ENCODE data around the gene FNDC3B. TPM values are rescaled to one million over a fixed set of nuclear protein-coding genes. Genes with fewer than 3 reads are reported as not detected.

The FNDC3B gene
- polyA plus RNA-seq, 2 of the 4 experiments (the other 2 are of a cell fraction) = 29.5 to 33.6 TPM

- Histone ChIP-seq H3K4me3 (no peak overlapping the region), H3K4me1 (peaks cover 95% of the 10 kb centered on the region), H3K27ac (peak overlapping the region; percentile 98), H3K9me3 (peaks cover 12% of the 10 kb centered on the region; the same call in 1 of the 3 replicates), H3K4me2 (peak overlapping the region; percentile 81)
- POLR2A ChIA-PET = interaction anchor here (3.0 kb wide), 1 partner anchor 8 kb away, joined by 24 read pairs; no protein-coding TSS in a partner anchor
- peak; percentile 83; the same call in 1 of the 2 replicates for TF ChIP-seq HOXB5 (CRISPR knock-in tag; IDR thresholded peaks at IDR 0.05)
- TF ChIP-seq FOSB (CRISPR knock-in tag; IDR thresholded peaks at IDR 0.05) = 0 out of 2 replicates have a peak, but pooled peaks have one; percentile 64
- no peak for TF ChIP-seq NFE2L2 (conservative IDR thresholded peaks at IDR 0.05; ENCODE audit: low read length)
- TF ChIP-seq, protein P1, sequence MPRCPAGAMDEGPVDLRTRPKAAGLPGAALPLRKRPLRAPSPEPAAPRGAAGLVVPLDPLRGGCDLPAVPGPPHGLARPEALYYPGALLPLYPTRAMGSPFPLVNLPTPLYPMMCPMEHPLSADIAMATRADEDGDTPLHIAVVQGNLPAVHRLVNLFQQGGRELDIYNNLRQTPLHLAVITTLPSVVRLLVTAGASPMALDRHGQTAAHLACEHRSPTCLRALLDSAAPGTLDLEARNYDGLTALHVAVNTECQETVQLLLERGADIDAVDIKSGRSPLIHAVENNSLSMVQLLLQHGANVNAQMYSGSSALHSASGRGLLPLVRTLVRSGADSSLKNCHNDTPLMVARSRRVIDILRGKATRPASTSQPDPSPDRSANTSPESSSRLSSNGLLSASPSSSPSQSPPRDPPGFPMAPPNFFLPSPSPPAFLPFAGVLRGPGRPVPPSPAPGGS (IDR thresholded peaks at IDR 0.05) = no peak
- TF ChIP-seq MAFK (IDR thresholded peaks at IDR 0.05; ENCODE audit: partially characterized antibody) = peak; percentile 53
- TF ChIP-seq, protein P2, sequence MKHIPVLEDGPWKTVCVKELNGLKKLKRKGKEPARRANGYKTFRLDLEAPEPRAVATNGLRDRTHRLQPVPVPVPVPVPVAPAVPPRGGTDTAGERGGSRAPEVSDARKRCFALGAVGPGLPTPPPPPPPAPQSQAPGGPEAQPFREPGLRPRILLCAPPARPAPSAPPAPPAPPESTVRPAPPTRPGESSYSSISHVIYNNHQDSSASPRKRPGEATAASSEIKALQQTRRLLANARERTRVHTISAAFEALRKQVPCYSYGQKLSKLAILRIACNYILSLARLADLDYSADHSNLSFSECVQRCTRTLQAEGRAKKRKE (CRISPR knock-in tag; IDR thresholded peaks at IDR 0.05; ENCODE audit: low read depth) = peak; percentile 75; the same call in 1 of the 2 replicates
- peak; percentile 6 for TF ChIP-seq CHD2 (IDR thresholded peaks at IDR 0.05; ENCODE audit: low read length, partially characterized antibody)
- 0 out of 2 replicates have a peak, but pooled peaks have one; percentile 18 for TF ChIP-seq FOSL2 (IDR thresholded peaks at IDR 0.05)
- TF ChIP-seq FOSL2 (CRISPR knock-in tag; IDR thresholded peaks at IDR 0.05) = peak; percentile 78
- TF ChIP-seq HOXA7 (CRISPR knock-in tag; IDR thresholded peaks at IDR 0.05) = 0 out of 2 replicates have a peak, but pooled peaks have one; percentile 31
- WGBS (ENCODE audit: missing lambda C conversion rate) = 18% methylated on average over 6 of the region's 6 CpGs
- CTCF ChIA-PET = interaction anchor here (0.9 to 1.2 kb wide), 3 partner anchors 9 to 21 kb away, joined by 3 read pairs; no protein-coding TSS in a partner anchor
- DNase-seq (ENCODE audit: low read depth in 1 of 2, low spot score in 1 of 2) = peak in 1 of 2 experiments; percentile 57
- no peak for FAIRE-seq
- ATAC-seq = no peak
Observed at GRCh38 chr3:172138792-172139507, 99.6 kb downstream of the FNDC3B start.

GRCh38 chr3:172139528-172140276 is 100.3 kb downstream of the FNDC3B start:
- H3K27ac ChIP-seq = peak overlapping the region; percentile 98
- ChIA-PET CTCF (interaction anchor here (1.1 to 1.4 kb wide), 3 partner anchors 9 to 20 kb away, joined by 3 read pairs; no protein-coding TSS in a partner anchor), POLR2A (interaction anchor here (1.6 to 3.0 kb wide), 2 partner anchors 9 to 29 kb away, joined by 7 to 24 read pairs; no protein-coding TSS in a partner anchor)

More at GRCh38 chr3:172139528-172140276, 100.3 kb downstream of the FNDC3B start:
- TF ChIP-seq, protein P1 (IDR thresholded peaks at IDR 0.05) = no peak
- TF ChIP-seq SREBF2 (IDR thresholded peaks at IDR 0.05) = no peak
- 0 out of 2 replicates have a peak, but pooled peaks have one; percentile 10 for TF ChIP-seq HOXB5 (CRISPR knock-in tag; IDR thresholded peaks at IDR 0.05)
- TF ChIP-seq, protein P2 (CRISPR knock-in tag; IDR thresholded peaks at IDR 0.05; ENCODE audit: low read depth) = 0 out of 2 replicates have a peak, but pooled peaks have one; percentile 19
- TF ChIP-seq RAD21 (conservative IDR thresholded peaks at IDR 0.05 in 1 of 2, IDR thresholded peaks at IDR 0.05 in 1 of 2) = no peak
- no peak for ATAC-seq
- peak overlapping the region; percentile 81 for H3K4me2 ChIP-seq
- WGBS (ENCODE audit: missing lambda C conversion rate) = 43% methylated on average over 3 of the region's 3 CpGs
- peaks cover 95% of the 10 kb centered on the region for H3K4me1 ChIP-seq
- no peak for DNase-seq (ENCODE audit: low read depth in 1 of 2, low spot score in 1 of 2)
- no peak overlapping the region for H3K4me3 ChIP-seq
- peaks cover 15% of the 10 kb centered on the region; the same call in 2 of the 3 replicates for H3K9me3 ChIP-seq
- no peak for FAIRE-seq

Measured in A549 (cell line).